OCI-M2 (cell line): ENCODE measurements around the gene MDGA2.
A peak's percentile ranks its signal among the peaks of the same experiment; 100 is the strongest.
"Not testable (repeated sequence)": the region's sequence is repeated elsewhere in the genome, so short reads cannot be mapped to it uniquely, and the experiment has no call there.

Experiments used
- DNase-seq: peaks from one replicate; lab custom pipeline; 2025; ENCODE audit not compliant: unreplicated experiment; lab: John Stamatoyannopoulos, UW

Gene MDGA2

DNA sequence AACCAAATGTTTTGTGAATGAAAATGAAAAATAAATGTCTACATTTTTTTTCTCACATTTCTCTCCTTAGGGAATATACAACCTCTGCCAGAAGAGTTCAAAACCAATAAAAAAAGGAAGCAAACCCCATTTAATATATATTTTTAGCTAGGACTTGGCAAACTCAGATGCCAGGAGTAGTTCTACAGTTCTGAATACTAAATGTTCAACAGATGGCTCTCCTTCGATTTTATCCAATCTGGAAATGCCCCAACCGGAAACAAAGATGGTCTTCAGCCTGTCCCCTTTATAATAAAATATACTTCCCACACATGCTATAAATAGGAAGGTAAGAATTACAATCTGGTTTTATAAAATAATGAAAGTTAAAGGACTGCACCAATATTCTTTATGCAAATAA, 330.4 kb downstream of the MDGA2 start:
- DNase-seq = no peak

DNA sequence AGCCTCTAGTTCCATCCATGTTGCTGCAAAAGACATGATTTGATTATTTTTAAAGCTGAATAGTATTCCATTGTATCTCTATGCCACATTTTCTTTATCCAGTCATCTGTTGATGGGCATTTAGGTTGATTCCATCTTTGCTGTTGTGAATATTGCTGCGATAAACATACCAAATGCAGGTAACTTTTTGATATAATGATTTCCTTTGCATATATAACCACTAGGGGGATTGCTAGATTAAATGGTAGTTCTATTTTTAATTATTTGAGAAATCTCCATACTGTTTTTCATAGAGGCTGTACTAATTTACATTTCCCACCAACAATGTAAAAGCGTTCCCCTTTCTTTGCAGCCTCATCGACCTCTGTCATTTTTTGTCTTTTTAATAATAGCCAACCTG, 342.5 kb downstream of the MDGA2 start:
- DNase-seq = no peak

DNA sequence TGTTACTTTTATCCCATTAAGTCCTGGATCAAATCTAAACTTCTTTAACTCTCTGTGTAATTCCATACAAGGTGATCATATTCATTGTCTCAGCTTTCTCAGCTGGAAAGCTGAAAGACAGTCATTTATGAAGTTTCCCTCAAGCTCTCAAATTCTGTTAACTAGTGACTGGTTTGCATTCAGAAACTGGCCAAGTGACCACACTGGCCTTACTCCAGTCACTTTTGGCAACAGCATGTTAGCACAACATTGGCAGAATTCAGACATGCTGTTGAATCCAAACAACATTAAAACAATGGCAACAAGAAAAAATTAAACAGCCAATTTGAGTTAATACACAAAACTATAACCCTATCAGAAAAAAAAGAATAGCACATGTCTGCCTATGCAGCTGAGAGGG, 343.3 kb downstream of the MDGA2 start:
- DNase-seq = no peak

DNA sequence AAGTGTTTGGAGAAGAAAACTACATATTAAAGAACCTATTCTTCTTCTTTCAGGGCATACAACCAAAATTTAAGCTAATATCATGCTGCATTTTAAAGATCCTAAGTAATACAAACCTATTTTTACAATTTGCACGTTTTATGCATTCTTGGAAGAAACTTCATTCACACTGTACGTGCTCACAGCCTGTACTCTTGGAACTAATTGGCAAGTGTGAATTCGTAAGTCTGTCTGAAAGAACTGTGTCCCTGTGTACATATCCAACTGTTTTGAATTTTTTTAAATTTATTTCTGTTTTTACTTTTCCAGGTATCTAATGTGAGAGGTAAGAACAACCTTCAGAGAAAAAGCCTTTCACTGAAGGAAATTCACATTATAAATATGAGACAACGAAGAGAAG, 347.0 kb downstream of the MDGA2 start:
- DNase-seq = no peak

DNA sequence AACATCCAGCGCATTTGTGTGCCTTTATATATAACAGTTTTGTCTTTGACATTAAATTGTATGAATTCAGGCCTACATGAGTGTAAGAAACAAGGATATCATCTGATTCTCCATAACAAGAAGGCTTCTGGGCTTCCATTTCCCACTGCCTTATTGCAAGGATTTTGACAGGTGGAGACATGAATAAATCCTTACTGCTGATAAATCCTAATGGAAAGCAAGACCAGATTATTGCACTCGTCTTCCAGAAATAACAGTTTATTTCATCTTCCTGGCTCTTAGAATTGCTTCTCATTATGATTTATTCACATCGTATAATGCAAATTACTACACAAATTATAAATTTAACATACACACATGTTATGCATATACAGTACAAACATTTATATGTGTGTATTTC, 348.1 kb downstream of the MDGA2 start:
- no peak for DNase-seq

DNA sequence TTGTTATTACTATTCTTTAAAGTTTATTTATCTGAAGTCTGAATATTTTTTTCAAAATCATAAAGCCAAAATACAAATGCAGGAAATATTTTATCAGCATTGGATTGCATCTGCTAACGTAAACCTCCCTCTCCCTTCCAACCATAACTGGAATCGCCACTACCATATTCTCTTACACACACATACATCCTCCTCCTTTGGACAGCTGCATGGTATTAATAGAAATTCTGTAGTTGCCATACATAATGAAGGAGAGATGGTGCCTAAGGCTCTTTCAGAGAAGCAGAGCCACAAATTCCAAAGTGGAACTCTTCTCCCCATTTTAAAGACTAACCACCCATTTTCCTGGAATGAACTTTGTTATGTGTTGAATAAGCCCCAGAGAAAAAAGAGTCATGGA, 352.7 kb downstream of the MDGA2 start:
- no peak for DNase-seq

DNA sequence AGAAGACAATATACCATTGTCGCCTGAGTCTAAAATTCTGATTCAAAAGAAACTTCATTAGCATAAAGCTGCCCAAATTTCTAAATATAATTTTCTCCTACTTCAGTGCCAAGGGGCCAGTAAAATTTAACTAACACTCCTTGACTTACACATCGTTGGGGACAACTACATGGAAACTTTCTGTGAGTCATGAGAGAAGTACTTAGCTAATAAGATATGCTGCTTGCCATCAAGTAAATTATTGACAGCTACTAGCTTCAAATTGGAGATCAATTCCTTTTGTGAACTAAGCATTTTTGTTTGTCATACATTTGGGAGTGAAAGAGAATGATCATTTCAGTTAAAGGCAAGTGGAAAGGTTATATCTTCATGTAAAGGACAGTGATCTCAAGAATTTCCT, 373.3 kb downstream of the MDGA2 start:
- no peak for DNase-seq

DNA sequence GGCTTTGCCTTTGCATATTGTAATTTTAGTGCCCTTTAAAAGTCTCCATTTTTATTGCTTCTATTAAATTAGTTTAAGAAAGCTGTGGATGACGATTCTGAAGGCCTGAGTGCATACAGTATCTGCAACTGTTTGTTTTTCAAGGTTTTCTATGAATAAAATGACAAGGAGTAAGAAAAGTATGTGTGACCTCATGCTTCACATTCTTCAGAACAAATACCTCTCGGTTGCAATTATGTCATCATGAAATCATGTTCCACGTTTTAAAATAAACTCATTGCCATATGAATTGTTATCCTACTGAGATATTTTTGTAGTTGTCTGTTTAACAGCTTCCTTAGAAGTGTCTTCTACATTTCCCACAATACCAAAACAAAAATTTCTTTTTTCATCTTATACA, 374.6 kb downstream of the MDGA2 start:
- no peak for DNase-seq

DNA sequence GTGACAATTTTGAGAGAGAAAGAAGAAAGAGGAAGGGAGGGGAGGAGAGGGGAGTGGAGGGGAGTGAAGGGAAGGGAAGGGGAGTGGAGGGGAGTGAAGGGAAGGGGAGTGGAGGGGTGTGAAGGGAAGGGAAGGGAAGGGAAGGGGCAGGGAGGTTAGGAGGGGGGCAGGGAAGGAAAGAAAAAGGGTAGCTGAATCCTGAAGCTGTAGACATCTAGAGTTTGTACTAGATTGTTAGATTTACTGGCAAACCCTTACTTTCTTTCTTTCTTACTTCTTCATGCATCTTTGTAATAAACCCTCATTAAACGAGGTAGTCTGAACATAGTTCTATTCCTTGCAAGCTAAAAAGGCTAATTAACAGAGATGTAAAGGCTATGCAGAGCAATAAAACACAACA, 378.0 kb downstream of the MDGA2 start:
- DNase-seq = no peak

DNA sequence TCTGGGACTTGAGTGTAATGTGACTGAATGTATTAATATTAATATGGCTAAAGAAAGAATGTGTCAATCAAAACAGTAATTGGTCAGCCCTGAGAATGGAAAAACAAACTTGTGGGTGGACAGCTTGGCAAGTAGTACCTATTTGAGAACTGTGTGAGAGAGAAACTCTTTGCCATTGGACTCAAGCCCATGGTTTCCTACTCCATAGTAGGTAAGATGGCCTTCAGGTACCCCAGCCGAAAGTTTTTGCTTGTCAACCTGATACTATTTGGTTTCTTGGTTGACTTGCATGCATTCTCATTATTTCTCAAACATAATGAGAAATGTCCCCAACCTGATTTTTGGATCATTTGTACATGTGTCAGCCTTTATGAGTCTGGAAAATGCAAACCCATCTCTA, 391.1 kb downstream of the MDGA2 start:
- DNase-seq = no peak

DNA sequence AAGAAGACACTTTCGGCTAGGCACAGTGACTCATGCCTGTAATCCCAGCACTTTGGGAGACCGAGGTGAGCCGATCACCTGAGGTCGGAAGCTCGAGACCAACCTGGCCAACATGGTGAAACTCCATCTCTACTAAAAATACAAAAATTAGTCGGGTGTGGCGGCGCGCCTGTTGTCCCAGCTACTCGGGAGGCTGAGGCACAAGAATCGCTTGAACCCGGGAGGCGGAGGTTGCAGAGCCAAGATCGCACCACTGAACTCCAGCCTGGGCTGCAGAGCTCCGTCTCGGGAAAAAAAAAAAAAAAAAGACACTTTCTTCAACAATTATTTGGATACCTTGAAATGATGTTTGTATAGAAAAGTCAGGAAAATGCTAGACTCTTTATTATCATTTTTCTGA, 393.6 kb downstream of the MDGA2 start:
- DNase-seq = not testable (repeated sequence)

DNA sequence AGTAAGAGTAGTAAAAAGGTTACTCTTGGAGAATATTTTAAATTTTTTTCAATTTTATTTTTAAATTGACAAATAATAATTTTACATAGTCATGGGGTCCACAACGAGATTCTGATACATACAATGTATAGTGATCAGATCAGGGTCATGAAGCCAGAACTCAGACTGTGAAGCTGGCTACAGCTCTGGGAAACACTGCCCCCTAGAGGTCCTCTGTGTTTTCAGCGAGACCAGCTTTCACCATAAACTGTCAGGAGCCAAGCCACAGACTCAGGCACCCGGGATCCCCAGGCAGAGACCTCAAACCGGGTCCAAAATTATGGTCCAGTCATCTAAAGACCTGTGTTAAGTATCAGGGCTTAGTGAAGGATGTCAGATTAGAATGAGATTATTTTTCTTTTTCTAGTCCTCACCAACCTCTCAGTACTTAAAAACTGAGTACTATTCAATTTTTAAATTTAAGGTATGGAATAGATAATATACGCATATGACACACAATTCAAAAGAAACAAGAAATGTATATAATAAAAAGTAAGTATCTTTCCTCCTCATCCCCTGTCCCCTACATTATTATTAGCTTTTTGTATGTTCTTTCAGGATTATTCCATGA, 397.1 kb downstream of the MDGA2 start:
- peak; percentile 66 for DNase-seq

DNA sequence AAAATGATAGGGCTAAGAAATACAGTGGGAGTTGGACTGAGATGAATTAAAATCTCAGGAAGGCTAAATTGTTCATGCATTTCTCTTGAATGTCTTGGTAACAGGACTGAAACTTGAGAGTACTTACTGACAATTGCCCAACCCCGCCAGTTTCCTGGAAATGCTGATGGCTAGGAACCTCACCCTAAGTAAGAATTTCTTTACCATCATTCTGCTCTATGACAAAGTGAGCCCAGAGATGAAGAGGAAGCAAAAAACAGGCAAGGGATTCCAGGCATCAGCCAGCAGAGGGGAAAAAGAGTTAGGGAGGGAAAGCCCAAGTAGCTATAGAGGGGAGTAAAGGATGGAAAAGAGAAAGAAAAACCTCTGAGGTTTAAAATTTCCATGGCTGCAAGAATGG, 397.7 kb downstream of the MDGA2 start:
- DNase-seq = no peak

DNA sequence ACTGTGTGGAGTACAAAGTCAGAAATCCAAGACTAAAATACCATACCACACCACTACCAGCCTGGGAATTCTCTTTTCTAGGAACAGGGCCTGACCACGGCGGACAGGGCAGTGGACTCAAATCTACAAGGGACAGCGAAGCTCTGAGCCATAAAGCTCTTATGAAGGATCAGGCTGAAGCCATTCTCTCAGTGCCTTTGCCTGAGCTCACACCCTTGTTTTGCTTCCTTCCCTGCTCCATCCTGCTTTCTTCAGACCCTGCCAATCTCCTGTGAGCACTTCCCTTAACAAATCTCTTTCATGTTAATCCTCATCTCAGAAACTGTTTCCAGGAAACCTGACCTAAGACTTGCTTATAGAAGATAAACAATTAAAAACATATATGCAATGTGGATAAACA, 398.5 kb downstream of the MDGA2 start:
- DNase-seq = no peak

DNA sequence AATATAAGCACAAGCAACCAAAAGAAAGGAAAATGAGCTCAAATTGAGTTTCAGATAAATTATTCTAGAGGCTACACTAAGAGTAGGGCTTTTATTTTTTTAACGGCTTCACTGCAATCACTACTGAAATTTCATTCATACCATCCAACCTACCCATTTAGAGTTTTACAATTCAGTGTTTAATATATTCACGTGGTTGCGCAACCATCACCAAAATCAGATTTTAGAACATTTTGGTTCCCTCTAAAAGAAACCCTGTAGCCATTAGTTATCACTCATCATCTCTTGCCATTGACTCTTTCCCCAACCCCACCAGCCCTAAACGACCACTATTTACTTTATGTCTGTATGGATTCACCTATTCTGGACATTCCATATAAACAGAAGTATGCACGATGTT, 401.5 kb downstream of the MDGA2 start:
- no peak for DNase-seq

DNA sequence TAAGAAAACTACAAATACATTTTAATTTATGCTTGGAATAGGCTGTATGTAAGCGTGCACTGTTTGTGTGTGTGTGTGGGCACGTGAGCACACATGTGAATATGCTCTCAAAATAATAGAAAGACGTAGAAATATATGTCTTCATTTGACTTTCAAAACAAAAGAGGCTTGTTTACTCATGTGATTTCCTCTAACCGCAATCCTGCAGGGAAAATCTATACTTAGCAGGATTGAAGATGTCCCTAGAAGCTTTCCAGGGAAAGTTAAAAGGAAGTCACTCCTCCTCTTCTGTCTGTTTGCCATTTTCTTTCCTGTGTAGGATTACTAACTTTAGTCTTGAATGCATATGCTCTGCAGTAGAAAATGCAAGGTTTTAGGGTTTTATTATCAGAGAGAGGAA, 404.7 kb downstream of the MDGA2 start:
- DNase-seq = no peak

DNA sequence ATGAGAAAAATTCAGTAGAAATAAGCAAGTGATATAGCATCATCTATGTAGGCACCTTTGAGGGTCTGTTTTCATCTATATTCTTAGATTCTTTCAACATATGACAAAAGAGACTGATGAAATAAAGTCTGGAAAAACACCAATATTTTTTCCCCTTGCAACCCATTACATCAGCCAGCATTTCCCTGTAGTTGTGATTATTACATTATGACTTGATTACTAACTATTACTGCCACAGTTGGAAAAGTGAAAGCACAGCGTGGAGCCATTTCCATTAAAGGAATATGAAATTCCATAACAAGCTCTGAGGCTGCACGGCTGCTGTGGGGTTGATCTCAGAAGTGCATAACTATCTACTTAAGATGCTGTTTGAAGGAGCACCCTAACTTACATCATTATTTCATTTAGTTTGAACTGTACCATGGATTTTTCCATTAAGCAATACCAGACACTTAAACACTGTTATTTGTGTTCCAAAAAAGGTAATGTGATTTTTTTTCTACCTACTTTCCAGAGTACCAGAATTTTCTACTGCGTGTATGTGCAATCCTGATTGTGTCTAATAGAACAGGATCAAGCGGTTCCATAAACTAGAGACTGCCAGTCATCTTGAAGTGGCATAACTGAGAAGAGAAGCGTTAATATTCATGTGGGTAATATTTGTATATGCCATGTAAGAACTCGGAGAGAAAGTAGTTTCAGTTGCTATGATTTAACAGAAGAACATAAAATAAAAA, 405.5 kb downstream of the MDGA2 start:
- no peak for DNase-seq

DNA sequence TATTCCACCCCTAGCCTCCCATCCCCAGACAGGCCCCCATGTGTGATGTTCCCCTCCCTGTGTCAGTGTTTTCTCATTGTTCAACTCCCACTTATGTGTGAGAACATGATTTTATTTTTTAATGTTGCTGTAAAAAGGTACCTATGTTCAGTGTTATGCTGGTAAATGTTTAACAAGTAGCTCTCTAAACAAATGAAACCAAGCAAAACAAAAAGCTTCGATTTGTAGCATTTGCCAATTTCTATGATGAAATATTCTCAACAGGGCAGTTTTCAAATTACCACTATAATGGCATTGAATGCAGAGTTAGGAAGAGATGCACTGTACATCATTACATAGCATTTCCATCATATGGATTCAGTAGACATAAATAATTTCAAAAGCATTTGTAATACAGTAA, 410.6 kb downstream of the MDGA2 start:
- DNase-seq = no peak

DNA sequence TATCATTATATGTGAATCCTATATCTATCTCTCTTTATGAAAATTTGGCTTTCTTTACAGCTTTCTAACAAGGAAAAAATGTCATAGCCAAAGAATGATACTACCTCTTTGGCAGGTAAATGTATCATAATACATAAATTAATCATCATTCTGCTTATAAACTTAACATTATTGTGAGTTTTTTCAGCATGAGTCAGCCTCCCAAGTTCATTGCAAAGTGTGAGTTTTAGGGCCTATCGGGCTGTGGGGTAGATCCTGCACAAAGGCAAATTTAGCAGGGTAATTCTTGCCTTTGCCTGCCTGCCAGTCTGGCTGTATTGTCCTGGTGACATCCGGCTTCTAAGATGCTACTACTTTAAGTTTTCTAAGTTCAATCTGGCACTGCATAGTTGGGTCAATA, 412.6 kb downstream of the MDGA2 start:
- no peak for DNase-seq

DNA sequence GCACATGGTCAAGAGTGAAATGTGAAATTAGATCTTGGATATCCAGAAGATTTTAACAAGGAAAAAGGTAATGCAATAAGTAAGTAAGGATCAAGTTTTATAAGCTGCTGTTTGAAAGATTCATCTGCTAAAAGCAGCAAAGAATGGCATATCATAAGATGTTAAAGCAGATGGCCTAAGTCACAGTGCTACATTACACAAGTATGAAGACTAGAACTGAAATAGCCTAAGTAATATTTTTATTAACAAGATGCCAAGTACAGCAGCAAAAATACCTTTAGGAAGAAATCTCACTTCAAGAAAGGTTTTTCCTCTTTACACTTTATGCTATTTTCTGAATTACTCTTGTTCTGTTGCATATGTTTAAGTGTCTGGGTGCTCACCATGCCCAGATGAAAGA, 414.1 kb downstream of the MDGA2 start:
- no peak for DNase-seq

DNA sequence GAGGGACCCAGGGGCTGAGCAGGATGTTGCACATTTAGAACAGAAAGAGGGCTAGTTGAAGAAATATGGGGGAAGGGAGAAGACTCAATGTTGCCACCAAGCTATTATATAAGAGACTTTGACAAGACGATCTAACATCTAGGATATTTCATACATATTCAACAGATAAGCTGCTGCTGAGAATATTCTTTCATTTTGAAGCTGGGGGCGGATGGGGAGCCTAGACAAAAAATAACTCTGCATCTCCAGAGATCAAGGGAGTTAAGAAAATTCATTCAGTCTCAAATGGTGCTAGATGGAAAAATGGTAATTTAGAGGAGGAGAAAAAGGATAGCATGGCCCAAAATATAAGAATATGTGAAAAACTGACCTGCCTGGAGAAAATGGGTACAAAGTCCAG, 415.6 kb downstream of the MDGA2 start:
- no peak for DNase-seq

DNA sequence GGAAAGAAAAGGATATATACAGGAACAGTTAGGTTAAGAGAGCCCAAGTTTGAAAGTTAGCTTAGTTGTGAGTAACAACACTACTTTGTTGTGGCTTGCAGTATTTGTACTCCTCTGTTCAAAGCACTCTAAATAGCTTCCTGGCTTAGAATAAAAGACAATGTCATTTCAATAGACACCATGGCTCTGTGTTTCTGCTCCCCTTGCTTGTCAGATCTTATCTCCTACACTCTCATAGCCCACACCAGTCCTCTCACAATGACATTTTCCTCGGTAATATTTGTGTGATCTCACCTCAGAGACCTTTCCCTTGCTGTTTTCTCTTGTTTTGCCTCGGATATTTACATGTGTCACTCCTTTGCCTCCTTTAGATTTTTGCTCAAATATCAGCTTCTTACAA, 418.4 kb downstream of the MDGA2 start:
- no peak for DNase-seq

DNA sequence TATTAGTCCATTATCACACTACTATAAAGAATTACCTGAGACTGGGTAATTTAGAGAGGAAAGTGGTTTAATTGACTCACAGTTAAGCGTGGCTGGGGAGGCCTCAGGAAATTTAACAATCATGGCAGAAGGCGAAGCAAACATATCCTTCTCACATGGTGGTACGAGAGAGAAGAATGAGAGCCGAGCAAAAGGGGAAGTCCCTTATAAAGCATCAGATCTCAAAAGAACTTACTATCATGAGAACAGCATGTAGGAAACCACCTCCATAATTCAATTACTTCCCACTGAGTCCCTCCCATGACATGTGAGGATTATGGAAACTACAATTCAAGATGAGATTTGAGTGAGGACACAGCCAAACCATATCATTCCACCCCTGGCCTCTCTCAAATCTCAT, 422.6 kb downstream of the MDGA2 start:
- no peak for DNase-seq
